ENCODE measurements around the gene U2AF1L4.

DNA sequence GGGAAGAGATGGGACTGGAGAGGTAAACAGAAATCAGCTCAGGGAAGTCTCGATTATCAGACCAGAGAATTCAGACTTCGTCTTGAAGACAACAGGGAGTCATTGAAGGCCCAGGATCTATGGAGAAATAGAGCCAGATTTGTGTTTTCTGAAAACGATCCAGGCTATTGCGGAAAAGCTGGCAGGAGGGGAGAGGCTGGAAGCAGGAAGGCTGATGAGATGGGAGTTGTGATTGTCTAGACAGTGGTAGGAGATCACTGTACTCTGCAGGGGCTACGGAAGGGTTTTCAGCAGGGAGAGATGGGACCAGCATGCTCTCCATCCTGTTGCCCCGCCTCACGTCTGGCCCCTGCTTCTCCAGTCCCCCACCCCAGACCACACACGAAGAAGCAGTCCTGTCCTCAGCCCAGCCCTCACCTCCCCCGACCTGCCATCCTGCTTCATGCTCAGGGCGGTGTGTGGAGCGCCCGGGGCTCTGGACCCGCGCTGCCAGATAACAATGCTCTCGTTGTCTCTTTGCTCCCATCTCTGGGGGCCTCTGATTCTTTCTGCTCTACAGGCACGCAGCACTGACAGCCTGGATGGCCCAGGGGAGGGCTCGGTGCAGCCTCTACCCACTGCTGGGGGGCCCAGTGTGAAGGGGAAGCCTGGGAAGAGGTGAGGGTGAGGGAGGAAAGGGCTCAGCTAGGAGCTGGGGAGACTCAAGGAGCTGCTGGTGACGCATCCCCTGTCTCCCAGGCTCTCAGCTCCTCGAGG lies 32.0 kb upstream of the U2AF1L4 start:
- TF ChIP-seq, protein P1, sequence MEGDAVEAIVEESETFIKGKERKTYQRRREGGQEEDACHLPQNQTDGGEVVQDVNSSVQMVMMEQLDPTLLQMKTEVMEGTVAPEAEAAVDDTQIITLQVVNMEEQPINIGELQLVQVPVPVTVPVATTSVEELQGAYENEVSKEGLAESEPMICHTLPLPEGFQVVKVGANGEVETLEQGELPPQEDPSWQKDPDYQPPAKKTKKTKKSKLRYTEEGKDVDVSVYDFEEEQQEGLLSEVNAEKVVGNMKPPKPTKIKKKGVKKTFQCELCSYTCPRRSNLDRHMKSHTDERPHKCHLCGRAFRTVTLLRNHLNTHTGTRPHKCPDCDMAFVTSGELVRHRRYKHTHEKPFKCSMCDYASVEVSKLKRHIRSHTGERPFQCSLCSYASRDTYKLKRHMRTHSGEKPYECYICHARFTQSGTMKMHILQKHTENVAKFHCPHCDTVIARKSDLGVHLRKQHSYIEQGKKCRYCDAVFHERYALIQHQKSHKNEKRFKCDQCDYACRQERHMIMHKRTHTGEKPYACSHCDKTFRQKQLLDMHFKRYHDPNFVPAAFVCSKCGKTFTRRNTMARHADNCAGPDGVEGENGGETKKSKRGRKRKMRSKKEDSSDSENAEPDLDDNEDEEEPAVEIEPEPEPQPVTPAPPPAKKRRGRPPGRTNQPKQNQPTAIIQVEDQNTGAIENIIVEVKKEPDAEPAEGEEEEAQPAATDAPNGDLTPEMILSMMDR (IDR thresholded peaks at IDR 0.05): no peak
- TF ChIP-seq POLR2A (IDR thresholded peaks at IDR 0.05): no peak
